ENCODE results near the gene RNF220. TPM values are rescaled to one million over a fixed set of nuclear protein-coding genes. Genes with fewer than 3 reads are reported as not detected.
A peak's percentile ranks its signal among the peaks of the same experiment; 100 is the strongest.

Gene RNF220
- total RNA-seq, 1 experiment from 2014 or later: 128 TPM

DNA sequence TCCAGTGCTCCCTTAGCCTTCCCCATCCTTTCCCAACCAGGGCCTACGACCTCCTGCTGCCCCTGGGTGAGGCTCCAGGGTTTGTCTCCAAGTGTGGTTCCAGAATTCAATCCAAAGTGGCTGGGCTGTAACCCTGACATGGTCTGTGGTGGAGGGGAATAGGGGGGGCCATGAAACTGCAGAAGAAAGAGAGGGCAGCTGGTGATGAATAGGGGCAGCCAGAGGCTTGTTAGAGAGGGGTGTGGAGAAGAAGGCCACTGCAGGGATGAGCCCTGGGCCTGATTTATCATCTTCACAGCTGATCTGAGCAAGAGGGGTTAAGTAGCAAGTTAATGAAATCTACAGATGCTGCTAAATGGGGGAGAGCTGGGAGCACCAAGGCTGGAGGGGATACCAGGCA lies 37.1 kb upstream of the RNF220 start:
- Mint-ChIP-seq H3K9me3 (no peaks in the 10 kb centered on the region), H3K36me3 (no peaks in the 10 kb centered on the region), H3K27ac (no peak overlapping the region), H3K4me1 (peaks cover 24% of the 10 kb centered on the region), H3K4me3 (no peak overlapping the region), H3K27me3 (ENCODE audit: low read depth) (peaks cover 32% of the 10 kb centered on the region)
- DNase-seq (ENCODE audit: low spot score) (no peak), ATAC-seq (no peak)
- TF ChIP-seq RORB (CRISPR knock-in tag; IDR thresholded peaks at IDR 0.05) (no peak), GRHL2 (CRISPR knock-in tag; IDR thresholded peaks at IDR 0.05; ENCODE audit: insufficient replicate concordance, severe bottlenecking) (no peak), TEAD1 (CRISPR knock-in tag; IDR thresholded peaks at IDR 0.05) (no peak), FOXK1 (CRISPR knock-in tag; IDR thresholded peaks at IDR 0.05) (no peak)
- TF ChIP-seq, protein P1, sequence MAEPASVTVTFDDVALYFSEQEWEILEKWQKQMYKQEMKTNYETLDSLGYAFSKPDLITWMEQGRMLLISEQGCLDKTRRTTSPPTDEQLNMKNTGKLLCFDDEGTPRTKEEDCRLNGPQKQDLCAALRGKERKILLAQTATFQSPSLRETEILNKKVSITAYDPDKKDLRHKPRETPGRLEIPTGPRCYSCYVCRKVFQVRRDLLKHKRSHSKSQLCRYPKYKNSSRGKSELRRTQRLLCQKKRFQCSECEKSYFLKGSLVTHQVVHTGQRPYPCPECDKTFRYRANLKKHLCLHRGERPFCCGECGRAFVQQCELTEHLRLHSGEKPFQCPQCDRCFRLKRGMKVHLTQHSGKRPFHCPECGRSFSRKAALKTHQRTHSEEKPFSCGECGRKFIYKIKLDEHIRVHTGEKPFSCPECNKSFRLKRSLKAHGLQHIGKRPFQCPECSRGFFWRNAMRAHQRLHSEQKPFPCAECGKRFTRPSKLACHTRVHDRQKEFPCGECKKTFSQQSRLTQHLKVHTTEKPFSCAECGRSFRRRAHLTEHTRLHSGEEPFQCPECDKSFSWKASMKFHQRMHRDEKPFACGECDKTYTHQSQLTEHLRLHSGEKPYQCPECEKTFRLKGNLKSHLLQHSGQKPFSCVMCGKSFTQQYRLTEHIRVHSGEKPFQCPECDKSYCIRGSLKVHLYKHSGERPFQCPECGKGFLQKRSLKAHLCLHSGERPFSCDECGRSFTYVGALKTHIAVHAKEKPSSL (CRISPR knock-in tag; conservative IDR thresholded peaks at IDR 0.05): no peak
- TF ChIP-seq, protein P2, sequence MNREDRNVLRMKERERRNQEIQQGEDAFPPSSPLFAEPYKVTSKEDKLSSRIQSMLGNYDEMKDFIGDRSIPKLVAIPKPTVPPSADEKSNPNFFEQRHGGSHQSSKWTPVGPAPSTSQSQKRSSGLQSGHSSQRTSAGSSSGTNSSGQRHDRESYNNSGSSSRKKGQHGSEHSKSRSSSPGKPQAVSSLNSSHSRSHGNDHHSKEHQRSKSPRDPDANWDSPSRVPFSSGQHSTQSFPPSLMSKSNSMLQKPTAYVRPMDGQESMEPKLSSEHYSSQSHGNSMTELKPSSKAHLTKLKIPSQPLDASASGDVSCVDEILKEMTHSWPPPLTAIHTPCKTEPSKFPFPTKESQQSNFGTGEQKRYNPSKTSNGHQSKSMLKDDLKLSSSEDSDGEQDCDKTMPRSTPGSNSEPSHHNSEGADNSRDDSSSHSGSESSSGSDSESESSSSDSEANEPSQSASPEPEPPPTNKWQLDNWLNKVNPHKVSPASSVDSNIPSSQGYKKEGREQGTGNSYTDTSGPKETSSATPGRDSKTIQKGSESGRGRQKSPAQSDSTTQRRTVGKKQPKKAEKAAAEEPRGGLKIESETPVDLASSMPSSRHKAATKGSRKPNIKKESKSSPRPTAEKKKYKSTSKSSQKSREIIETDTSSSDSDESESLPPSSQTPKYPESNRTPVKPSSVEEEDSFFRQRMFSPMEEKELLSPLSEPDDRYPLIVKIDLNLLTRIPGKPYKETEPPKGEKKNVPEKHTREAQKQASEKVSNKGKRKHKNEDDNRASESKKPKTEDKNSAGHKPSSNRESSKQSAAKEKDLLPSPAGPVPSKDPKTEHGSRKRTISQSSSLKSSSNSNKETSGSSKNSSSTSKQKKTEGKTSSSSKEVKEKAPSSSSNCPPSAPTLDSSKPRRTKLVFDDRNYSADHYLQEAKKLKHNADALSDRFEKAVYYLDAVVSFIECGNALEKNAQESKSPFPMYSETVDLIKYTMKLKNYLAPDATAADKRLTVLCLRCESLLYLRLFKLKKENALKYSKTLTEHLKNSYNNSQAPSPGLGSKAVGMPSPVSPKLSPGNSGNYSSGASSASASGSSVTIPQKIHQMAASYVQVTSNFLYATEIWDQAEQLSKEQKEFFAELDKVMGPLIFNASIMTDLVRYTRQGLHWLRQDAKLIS (CRISPR knock-in tag; IDR thresholded peaks at IDR 0.05; ENCODE audit: borderline replicate concordance): no peak
- TF ChIP-seq, protein P3, sequence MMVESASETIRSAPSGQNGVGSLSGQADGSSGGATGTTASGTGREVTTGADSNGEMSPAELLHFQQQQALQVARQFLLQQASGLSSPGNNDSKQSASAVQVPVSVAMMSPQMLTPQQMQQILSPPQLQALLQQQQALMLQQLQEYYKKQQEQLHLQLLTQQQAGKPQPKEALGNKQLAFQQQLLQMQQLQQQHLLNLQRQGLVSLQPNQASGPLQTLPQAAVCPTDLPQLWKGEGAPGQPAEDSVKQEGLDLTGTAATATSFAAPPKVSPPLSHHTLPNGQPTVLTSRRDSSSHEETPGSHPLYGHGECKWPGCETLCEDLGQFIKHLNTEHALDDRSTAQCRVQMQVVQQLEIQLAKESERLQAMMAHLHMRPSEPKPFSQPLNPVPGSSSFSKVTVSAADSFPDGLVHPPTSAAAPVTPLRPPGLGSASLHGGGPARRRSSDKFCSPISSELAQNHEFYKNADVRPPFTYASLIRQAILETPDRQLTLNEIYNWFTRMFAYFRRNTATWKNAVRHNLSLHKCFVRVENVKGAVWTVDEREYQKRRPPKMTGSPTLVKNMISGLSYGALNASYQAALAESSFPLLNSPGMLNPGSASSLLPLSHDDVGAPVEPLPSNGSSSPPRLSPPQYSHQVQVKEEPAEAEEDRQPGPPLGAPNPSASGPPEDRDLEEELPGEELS (CRISPR knock-in tag; IDR thresholded peaks at IDR 0.05): no peak
- TF ChIP-seq, protein P4, sequence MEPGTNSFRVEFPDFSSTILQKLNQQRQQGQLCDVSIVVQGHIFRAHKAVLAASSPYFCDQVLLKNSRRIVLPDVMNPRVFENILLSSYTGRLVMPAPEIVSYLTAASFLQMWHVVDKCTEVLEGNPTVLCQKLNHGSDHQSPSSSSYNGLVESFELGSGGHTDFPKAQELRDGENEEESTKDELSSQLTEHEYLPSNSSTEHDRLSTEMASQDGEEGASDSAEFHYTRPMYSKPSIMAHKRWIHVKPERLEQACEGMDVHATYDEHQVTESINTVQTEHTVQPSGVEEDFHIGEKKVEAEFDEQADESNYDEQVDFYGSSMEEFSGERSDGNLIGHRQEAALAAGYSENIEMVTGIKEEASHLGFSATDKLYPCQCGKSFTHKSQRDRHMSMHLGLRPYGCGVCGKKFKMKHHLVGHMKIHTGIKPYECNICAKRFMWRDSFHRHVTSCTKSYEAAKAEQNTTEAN (CRISPR knock-in tag; IDR thresholded peaks at IDR 0.05): no peak
- CTCF ChIA-PET: interaction anchor here (3.6 kb wide), 1 partner anchor 10 kb away, joined by 19 read pairs; no protein-coding TSS in a partner anchor
- POLR2A ChIA-PET: no interaction called here

DNA sequence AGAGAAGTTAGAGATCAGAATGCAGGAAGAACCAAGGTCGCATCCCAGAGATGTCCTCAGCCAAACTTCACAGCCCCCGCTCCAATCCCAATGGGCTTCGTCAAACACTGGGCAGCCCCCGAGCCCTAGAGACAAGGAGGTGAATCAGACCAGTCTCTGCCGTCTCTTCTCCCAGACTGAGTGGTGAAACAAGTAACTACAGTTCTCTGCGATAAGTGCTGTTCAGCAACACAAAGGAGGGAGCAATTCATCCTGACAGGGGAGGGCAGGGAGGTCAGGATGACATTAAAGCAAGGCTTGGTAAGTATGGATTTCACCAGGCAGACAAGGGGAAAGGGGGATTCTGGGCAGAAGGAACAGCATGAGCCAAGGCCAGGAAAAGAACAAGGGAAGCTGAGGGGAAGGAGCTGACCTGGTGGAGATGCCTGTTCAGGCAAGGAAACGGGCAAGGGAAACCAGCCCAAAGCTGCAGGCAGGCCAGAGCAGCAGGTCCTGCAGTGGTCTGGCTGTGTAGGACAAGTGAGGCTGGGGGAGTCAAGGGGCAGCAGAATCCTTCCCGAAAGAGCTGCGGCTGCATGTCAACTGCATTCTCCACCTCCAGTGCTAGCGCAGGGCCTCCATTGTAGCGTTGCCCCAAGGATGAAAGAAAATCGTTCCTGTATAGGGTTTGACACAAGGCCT lies 36.4 kb upstream of the RNF220 start:
- H3K27me3 Mint-ChIP-seq (ENCODE audit: low read depth): peaks cover 26% of the 10 kb centered on the region
- ATAC-seq (peak; percentile 94), DNase-seq (ENCODE audit: low spot score) (peak; percentile 17)
- H3K4me3 Mint-ChIP-seq: no peak overlapping the region
- POLR2A ChIA-PET: no interaction called here
- peak overlapping the region; percentile 26; the same call in 1 of the 2 replicates for H3K27ac Mint-ChIP-seq
- H3K36me3 Mint-ChIP-seq: no peaks in the 10 kb centered on the region
- CTCF ChIA-PET: interaction anchor here (0.6 to 1.7 kb wide), 4 partner anchors 10 to 252 kb away, joined by 3 to 16 read pairs (median 4); no protein-coding TSS in a partner anchor
- peaks cover 22% of the 10 kb centered on the region for H3K4me1 Mint-ChIP-seq
- no peaks in the 10 kb centered on the region for H3K9me3 Mint-ChIP-seq
- TF ChIP-seq, protein P5, sequence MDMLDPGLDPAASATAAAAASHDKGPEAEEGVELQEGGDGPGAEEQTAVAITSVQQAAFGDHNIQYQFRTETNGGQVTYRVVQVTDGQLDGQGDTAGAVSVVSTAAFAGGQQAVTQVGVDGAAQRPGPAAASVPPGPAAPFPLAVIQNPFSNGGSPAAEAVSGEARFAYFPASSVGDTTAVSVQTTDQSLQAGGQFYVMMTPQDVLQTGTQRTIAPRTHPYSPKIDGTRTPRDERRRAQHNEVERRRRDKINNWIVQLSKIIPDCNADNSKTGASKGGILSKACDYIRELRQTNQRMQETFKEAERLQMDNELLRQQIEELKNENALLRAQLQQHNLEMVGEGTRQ (CRISPR knock-in tag; IDR thresholded peaks at IDR 0.05): no peak
- TF ChIP-seq NR1H2 (CRISPR knock-in tag; IDR thresholded peaks at IDR 0.05) (no peak), ZNF121 (CRISPR knock-in tag; IDR thresholded peaks at IDR 0.05) (peak; percentile 95), ZBTB21 (CRISPR knock-in tag; IDR thresholded peaks at IDR 0.05; ENCODE audit: borderline replicate concordance) (no peak)

All from WTC11 (cell line).